DMS53 treated with DMSO at 0.1 percent for 48 hours (cell line): ENCODE measurements around the gene PCDH9.
"Not testable (repeated sequence)": the region's sequence is repeated elsewhere in the genome, so short reads cannot be mapped to it uniquely, and the experiment has no call there.

ENCODE experiments used
- DNase-seq: peaks from one replicate; lab custom pipeline; 2025; ENCODE audit not compliant: unreplicated experiment; lab: John Stamatoyannopoulos, UW

Gene PCDH9

DNA sequence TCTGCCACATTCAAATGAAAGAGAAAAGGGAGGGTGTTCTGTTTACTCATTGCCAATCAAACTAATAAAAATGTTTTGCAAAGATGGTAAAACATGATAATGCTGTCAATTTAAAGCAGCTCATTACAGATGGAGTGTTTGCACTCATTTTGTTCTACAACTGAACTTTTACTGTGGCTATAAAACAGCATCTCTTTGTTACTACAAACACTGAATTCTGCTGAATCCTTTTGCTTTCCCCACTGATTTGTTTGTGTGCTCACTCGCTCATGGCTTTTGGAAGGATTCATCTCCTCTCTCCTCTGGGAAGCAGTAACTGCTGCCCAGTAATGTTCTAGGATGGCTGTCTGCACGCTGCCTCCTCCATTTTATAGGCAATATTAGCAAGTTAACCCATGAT lies 434.5 kb downstream of the PCDH9 start:
- DNase-seq = no peak

DNA sequence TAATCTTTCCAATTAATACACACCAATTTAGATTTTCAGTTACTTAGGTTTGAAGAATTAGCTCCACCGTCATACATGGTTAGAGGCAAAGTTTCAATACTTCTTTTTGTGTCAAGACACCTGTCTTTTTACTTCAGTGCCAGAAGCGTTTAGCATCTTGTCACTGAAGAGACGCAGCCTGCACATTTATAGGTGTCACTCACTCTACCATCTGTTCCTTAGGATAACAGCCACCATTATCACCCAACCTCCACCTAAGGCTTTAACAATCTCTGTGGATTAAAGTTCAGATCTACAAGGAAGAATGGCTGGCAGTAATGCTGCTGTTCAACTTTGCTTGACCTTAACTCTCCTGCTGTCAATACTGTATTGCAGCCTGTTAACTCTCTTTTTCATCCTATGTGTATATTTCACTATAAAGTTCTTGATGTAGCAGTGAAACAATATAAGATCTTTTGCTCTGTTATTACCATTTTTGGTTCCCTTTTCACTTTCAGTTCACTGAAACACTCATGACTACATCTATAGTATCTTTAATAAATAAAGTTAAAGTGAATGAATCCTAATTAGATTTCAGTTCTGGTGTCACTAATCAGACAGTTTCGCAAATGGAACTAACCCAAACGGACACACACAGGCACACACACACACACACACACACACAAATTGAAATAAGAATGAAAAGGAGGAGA lies 435.6 kb downstream of the PCDH9 start:
- DNase-seq = no peak

DNA sequence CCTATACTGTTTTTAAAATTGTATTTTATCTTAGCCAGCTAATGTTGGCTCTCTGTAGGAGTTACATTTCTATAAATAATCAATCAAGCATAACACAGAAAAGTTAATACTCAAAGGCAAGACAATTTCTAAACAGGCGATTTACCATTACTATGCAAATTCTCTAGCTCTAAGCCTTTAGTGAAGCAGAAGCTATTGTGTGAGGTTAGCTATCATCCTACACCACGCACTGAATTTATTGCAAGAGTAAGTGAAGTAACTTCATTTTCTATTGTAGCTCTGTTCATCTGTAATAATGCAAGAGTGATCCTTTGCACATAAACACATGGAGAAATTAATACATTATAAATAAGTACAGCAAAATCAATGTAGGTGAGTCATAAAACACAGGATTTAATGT lies 439.3 kb downstream of the PCDH9 start:
- DNase-seq = no peak

DNA sequence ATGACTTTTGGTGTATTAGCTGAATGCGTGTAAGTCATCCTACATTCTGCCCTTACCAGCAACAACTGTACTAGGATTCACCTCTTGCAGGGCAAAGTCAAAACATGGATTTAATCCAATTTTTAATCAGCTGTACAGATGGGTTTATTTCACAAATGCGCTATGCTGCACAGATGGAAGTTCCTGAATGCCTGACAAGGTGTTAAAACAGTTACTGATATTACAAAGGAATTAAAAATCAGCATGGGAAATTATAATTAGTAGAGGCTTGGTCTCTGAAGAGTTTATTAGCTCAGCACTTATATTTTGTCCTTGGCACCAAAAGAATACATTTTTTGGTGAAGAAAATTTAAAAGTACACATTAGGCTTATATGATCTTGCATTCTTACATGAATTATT lies 448.9 kb downstream of the PCDH9 start:
- no peak for DNase-seq

DNA sequence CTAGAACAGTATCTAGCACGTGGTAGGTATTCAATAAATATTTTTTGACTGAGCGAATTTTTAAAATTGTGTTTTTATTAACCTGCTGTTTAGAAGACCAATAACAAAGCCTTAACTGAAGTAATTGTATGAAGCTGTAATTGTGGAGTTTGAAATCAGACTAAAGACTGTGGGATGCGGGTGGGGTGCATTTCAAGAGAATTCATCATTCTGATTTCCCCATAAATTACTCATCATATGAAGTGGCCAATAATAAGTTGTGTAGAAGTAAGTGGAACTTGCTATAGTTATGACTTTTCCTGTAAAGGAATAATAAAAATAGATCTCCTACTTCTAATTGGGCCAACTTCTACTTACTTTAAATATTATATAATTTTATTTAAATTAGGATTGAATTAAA lies 449.3 kb downstream of the PCDH9 start:
- no peak for DNase-seq

DNA sequence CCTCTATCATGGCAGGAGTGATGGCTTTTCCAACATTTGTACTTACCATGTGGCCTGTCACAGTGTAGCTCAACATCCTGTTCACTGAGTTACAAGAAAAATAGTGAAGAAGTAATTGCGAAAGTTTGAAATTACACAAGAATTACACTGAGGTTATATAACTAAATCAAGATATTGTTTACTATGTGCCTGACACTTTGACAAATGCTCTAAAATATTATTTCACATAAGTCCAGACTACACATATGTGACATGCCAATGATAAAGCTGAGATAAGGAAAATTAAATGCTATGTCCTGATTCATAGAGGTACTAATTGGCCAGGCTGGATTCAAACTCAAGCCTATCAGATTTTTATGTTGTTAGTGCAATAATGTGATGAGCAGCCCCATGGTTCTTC lies 451.7 kb downstream of the PCDH9 start:
- no peak for DNase-seq

DNA sequence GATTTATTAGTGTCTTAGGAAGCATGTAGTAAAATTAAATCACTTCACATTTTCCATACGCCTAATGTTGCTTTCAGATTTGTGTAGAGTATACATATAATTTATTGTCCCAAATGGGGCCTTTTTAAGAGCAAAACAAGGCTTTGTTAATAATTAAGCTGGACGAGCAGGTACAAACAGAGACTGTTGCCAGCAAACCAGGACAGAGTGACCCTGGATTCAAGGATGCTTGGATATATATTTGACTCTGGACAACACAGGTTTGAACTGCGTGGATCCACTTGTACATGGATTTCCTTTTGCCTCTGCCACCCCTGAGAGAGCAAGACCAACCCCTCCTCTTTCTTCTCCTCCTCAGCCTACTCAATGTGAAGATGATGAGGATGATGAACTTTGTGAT lies 454.9 kb downstream of the PCDH9 start:
- no peak for DNase-seq

DNA sequence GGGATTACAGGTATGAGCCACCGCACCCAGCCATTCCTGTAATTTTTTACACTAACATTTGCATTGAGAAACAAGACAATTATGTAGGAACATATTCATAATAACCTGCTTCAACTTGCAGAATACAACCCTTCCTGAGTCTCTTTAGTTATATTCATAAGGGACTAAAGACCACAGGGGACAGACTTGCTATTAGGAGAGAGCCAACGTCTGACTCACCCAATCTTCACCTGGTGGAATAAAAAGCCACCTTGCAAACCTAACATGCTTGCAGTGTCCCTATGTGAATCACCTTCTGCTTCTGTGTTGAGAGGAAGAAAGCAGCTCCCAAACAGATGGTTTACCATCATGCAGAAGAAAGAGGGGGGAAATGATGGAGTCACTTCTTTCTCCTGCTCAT lies 456.1 kb downstream of the PCDH9 start:
- DNase-seq = no peak

DNA sequence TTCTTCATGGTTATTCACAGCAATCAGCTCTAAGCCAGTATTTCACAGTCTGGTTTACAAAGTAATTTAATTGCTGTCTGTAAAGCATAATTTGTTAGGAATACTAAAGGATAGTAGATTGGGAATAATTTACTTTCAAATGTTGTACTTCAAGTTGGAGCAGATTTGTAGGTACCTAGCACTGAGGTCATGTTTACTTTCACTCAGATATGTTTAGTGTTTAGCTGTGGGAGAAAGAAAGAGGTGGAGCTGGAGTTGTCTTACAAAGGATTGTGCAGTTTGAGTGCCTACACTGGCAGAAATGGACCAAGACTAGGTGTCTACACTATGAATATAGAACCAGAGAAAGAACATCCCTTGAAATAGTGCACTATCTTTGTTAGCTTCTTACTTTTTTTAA lies 464.6 kb downstream of the PCDH9 start:
- no peak for DNase-seq

DNA sequence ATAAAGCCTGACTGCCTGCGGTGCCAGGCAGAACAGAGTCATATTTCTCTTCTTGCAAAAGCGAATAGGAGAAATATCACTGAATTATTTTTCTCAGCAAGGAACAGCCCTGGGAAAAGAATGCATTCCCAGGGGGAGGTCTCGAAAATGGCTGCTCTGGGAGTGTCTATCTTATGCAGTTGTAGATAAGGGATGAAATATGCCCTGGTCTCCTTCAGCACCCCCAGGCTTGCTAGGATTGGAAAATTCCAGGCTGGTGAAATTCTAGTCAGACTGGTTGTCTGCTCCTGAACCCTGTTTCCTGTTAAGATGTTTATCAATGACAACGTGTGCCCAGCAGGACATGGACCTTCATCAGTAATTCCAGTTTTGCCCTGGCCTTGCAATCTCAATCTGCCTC lies 469.5 kb downstream of the PCDH9 start:
- not testable (repeated sequence) for DNase-seq

DNA sequence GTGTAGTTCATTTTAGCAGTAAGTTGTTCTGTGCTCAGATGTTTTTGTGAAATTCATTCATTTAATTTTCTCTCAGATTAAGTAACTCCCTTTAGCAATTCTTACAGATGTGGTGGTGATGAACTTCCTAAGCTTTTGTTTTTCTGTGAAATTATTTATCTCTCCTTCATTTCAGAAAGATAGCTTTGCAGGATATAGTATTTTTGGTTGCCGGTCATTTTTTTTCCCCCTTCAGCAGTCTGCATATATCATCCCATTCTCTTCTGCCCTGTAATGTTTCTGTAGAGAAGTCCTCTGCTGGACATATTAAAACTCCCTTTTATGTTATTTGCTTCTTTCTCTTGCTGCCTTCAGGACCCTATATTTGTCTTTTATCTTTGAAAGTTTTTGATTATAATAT lies 470.2 kb downstream of the PCDH9 start:
- DNase-seq = no peak

DNA sequence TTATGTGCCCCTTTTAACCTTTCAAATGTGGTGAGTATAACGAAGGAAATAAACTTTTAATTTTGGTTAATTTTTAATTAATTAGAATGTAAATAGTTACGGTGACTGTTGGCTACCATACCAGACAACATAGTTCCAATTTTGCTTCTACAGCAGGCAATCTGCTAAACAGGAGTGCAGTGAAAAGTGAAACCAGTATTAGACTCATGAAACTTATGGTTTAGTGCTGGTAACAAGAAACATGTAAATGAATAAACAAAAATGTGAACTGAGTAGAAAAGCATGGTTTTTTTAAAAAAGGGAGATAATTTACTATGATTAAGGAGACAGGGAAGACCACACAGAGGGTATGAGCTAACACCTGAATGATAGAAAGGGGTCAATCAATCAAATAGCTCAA lies 478.4 kb downstream of the PCDH9 start:
- no peak for DNase-seq

DNA sequence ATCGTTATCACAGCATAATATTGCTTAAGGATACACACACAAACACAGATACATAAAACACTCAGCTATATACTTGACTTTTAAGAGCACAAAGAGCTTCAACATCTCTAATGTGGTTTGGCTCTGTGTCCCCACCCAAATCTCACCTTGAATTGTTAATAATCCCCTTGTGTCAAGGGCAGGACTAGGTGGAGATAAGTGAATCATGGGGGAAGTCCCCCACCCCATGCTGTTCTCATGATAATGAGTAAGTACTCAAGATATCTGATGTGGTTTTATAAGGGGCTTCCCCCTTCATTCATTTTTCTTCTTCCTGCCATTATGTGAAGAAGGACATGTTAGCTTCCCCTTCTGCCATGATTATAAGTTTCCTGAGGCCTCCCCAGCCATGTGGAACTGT lies 481.4 kb downstream of the PCDH9 start:
- no peak for DNase-seq

DNA sequence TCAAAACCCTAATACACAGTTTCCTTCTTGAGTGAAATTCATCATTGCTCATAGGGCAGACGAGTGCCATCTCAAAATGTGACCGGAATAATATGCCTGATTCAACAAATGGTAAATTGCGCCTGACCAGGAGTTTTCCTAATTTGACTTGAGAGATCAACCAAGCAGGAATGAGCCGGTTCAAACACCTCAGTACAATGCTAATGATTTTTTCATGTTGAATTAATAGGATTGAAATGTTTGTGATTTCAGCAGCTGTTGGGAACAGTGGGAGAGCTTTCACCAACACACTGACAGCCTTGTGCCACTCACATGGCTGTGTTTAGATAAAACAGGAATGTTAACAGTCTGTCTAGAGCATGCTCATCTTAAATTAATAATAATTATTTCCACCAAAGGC lies 484.8 kb downstream of the PCDH9 start:
- no peak for DNase-seq

DNA sequence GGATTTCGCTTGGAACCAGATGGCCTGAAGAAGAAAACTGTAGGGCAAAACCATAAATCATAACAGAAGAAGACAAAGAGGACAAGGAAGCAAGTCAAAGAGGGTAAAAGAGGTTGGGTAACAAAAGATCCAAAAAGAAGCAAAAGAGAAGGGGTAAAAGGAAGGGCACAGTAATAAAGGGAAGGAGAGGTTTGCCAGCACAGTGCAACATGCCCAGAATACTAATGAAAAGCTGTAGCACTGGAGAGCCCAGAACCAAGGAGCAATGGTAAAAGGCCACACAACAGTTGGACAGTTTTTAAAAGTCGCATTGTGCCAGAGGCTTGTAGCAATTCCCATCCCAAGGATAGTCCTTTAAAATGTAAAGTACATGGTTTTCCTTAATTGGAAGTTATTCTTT lies 506.6 kb downstream of the PCDH9 start:
- no peak for DNase-seq

DNA sequence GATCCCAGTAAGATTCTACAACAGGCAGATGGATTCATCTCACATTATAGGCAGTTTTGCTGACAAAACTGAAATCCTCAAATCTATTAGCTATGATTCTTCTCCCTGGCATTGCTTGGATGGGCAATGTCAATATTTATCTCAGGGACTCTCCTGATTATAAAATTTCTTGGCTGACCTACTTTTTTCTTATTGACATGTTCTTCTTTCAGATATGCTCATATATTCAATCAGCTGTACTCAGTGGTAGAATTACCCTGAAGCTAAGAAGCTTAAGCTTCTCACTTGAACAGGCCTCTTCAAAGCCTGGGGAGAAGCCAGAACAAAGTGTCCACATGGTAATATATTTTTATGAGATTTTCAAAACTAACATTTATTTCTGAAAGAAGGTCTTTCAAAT lies 513.6 kb downstream of the PCDH9 start:
- DNase-seq = no peak

DNA sequence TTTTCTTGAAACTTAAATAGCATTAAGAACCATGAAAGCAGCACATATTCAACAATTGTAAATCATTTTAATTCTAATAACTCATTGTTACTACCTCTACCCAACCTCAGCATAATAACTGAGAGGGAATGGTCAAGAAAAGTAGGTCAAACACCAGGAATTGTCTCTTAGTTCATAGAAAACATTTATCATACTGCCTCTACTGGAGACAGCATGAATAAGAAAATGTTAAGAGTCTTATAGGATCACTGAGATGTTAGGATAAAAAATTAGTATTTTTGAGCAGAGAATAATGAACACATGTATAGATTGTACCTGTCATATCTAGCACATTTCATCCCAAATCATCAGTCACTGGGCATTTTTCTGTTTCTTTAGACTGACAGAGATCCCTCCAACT lies 515.3 kb downstream of the PCDH9 start:
- DNase-seq = no peak

DNA sequence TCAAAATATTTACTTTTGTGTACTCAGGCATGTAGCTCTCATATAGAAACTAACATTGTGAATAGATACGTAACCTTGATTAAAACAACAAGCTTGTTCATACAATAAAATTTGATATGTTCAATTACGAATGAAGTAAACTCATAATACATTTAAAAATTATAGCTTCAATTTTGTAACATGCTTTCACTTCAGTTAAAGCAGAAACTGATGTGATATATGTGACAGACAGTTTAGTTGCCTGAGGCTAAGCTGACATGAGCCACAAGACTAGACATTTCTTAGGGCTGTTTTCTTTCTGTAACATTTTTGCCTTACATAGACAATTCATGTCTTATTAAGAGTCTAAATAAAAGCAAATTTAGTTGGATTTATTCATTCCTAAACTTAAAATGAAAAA lies 526.0 kb downstream of the PCDH9 start:
- no peak for DNase-seq

DNA sequence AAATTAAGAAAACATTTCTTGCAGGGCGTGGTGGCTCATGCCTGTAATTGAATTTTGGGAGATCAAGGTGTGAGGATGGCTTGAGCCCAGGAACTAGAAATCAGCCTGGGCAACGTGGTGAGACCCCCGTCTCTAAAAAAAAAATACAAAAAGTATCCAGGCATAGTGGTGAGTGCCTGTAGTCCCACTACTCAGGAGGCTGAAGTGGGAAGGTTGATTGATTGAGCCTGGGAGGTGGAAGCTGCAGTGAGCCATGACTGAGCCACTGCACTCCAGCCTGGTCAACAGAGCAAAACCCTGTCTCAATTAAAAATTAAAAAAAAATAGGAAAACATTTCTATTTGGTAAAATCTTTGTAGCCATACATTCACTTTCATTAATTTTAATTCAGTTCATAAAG lies 526.5 kb downstream of the PCDH9 start:
- DNase-seq = no peak

DNA sequence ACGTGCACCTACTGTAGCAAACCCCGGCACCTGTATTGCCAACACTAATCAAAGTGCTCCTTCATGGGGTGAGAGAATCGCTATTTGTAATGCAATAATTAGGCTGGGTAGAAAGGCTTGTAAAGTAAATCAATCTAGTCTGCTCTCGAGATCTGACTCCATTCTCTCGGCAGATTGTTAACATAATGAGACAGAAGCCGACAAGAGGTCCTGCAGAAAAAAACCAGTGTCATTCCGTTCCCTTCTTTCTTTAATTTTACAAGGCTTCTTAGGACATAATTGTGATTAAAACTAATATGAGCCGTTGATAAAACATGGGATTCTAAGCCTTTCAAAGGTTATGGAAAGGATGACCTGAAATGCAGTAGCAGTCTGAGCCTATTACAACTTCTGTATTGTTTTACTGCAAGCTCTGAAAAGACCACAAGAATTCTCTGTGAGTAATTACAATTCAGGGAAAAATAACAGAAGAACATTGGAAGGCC lies 530.0 kb downstream of the PCDH9 start:
- DNase-seq = no peak

DNA sequence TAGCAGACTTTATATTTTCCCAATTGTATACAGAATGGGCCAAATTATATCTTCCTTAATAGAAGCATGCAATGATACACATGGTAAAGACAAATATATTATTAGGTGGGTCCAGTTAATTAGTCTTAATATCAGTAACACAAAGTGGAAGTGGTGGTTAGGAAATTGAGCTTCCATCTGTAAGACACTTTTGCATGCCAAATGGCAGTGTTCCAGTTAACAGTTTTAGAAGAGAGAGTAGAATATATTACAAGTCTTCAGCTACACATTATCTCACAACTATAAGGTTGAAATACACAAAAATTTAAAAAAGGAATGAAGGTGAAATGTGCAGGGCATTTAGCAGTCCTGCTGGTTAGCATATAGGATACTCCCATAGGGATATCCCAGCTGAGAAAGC lies 536.5 kb downstream of the PCDH9 start:
- no peak for DNase-seq

DNA sequence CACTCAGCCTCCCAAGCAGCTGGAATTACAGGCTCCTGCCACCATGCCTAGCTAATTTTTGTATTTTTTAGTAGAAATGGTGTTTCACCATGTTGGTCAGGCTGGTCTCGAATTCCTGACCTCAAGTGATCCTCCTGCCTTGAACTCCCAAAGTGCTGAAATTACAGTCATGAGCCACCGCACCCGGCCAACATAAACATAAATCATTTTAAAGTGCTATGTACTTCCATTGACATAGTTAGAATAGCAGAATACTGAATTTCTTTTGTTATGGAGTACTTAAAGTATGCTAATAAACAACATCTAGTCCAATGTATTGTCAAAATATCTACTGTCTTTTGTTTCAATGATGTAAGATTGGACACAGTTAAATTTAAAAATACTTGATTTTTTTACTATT lies 539.0 kb downstream of the PCDH9 start:
- DNase-seq = no peak

DNA sequence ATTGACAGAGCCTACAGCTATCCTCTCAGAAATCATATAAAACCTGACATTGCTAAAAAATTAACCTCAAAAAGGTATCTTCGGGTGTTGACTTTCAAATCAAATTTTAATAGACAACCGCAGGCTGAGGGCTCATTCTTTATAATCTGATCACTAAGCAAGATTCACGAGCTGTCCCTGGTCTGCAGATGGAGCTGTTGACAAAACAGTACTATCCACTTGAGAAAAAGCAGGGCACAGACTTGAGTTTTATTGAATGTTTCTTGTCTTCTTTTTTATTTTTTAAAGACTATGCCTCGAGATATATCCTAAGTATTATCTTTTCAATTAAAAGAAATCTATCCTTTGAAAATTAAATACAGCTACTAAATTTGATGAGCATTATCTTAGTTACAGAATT lies 540.5 kb downstream of the PCDH9 start:
- no peak for DNase-seq
